B cell (primary cell): Measurements from ENCODE around the gene HAGHL. TPM values are rescaled to one million over a fixed set of nuclear protein-coding genes. Genes with fewer than 3 reads are reported as not detected.
A peak's percentile ranks its signal among the peaks of the same experiment; 100 is the strongest.

Experiments
- ATAC-seq: fragments of 200-7000 bp; cut with Tn5 transposase; one replicate; pipeline ENCODE4 v1.10.0; 2021; ENCODE audit warnings: low read depth, mild to moderate bottlenecking, moderate number of reproducible peaks, moderate library complexity
- CTCF ChIA-PET: fragments of 350-600 bp; sonication (Branson Sonifier 250); formaldehyde crosslinking; loops from one replicate; lab custom pipeline; 2021; ENCODE audit warnings: antibody characterized with exemption, inconsistent platforms; lab: Charles Lee
- POLR2A ChIA-PET: fragments of 350-600 bp; sonication (Branson Sonifier 250); formaldehyde crosslinking; loops from one replicate; lab custom pipeline; 2021; ENCODE audit warnings: antibody characterized with exemption; lab: Charles Lee
- DNase-seq: peaks from one replicate; pipeline ENCODE4 v3.0.0; 2013
- H2AFZ ChIP-seq: 2 replicates; pipeline ENCODE4 v1.6.1; 2012; ENCODE audit warnings: mild to moderate bottlenecking, low read depth, low read length; ENCODE audit not compliant: insufficient read depth, poor library complexity, severe bottlenecking
- H3K27ac ChIP-seq, 2 donors: 1 replicate in 1 of 2; 2 replicates in 1 of 2; pipeline ENCODE4 v1.5.1; 2012 to 2013; ENCODE audit warnings: low read length in 2 of 2, mild to moderate bottlenecking in 2 of 2, moderate library complexity in 1 of 2
- H3K27me3 ChIP-seq, 4 experiments: fragments of 200-600 bp in 1 of 4; sonication (generic) in 1 of 4; replicated peaks in 1 of 4; 1 replicate in 2 of 4; 2 replicates in 2 of 4; pipeline versions ENCODE4 v1.6.1 to v1.7.0; 2013 to 2016; ENCODE audit warnings: low read length in 3 of 4, mild to moderate bottlenecking in 2 of 4, mixed read lengths in 1 of 4, moderate library complexity in 1 of 4; ENCODE audit not compliant: insufficient read depth in 4 of 4, control insufficient read depth in 3 of 4; ENCODE audit errors: control extremely low read depth in 1 of 4
- H3K36me3 ChIP-seq, 2 experiments: replicated peaks in 1 of 2; 1 replicate in 1 of 2; 2 replicates in 1 of 2; pipeline versions ENCODE4 v1.6.1 to v1.7.1; 2013; ENCODE audit warnings: low read length in 1 of 2; ENCODE audit not compliant: insufficient read depth in 2 of 2, control insufficient read depth in 1 of 2; ENCODE audit errors: control extremely low read depth in 1 of 2, extremely low read depth in 1 of 2
- H3K4me1 ChIP-seq, 2 donors: fragments of 200-600 bp in 1 of 2; sonication (generic) in 1 of 2; 1 replicate in 1 of 2; 2 replicates in 1 of 2; pipeline versions ENCODE4 v1.5.1 to v1.6.1; 2013 to 2017; ENCODE audit warnings: low read length in 2 of 2; ENCODE audit not compliant: control insufficient read depth in 2 of 2, insufficient read depth in 2 of 2
- H3K4me2 ChIP-seq: replicated peaks from 2 replicates; pipeline ENCODE3; 2012; ENCODE audit warnings: mild to moderate bottlenecking, low read depth, low read length; ENCODE audit not compliant: poor library complexity, severe bottlenecking
- H3K4me3 ChIP-seq, 5 experiments: fragments of 200-600 bp in 1 of 5; sonication (generic) in 1 of 5; 1 replicate in 3 of 5; 2 replicates in 2 of 5; pipeline versions ENCODE4 v1.5.1 to v1.7.0; 2011 to 2016; ENCODE audit warnings: low read length in 4 of 5, mild to moderate bottlenecking in 4 of 5, low read depth in 2 of 5, control low read depth in 1 of 5, moderate library complexity in 1 of 5; ENCODE audit not compliant: insufficient read depth in 1 of 5; ENCODE audit errors: control extremely low read depth in 1 of 5, extremely low read depth in 1 of 5
- H3K79me2 ChIP-seq: fragments of 200-600 bp; sonication (generic); one replicate; pipeline ENCODE4 v1.6.0; 2016; ENCODE audit warnings: low read length; ENCODE audit not compliant: control insufficient read depth, insufficient read depth
- H3K9ac ChIP-seq: fragments of 200-600 bp; sonication (generic); 2 replicates; pipeline ENCODE4 v1.6.1; 2017; ENCODE audit warnings: mild to moderate bottlenecking, low read length, moderate library complexity
- H3K9me3 ChIP-seq, 3 donors: one replicate each; pipeline versions ENCODE4 v1.6.1 to v1.7.1; 2013; ENCODE audit warnings: low read length in 2 of 3; ENCODE audit not compliant: control insufficient read depth in 2 of 3, insufficient read depth in 1 of 3; ENCODE audit errors: control extremely low read depth in 1 of 3
- H4K20me1 ChIP-seq: 2 replicates; pipeline ENCODE4 v1.6.0; 2012; ENCODE audit warnings: mild to moderate bottlenecking, low read length; ENCODE audit not compliant: insufficient read depth, control insufficient read depth, poor library complexity, severe bottlenecking
- H3K27ac Mint-ChIP-seq: one replicate; pipeline ENCODE4 v1.8.0; 2021; ENCODE audit warnings: mixed read lengths
- H3K27me3 Mint-ChIP-seq: one replicate; pipeline ENCODE4 v1.8.0; 2021; ENCODE audit warnings: mixed read lengths
- H3K4me1 Mint-ChIP-seq: one replicate; pipeline ENCODE4 v1.8.0; 2021; ENCODE audit warnings: mixed read lengths
- H3K4me3 Mint-ChIP-seq: one replicate; pipeline ENCODE4 v1.8.0; 2021; ENCODE audit warnings: mixed read lengths
- H3K9me3 Mint-ChIP-seq: one replicate; pipeline ENCODE4 v1.8.0; 2022; ENCODE audit warnings: mixed read lengths; ENCODE audit not compliant: insufficient read depth
- EZH2 ChIP-seq: IDR thresholded peaks from 2 replicates; pipeline ENCODE4 v1.6.1; 2012; ENCODE audit warnings: borderline replicate concordance, low read depth, mild to moderate bottlenecking, moderate library complexity, low read length; ENCODE audit not compliant: insufficient read depth, poor library complexity, severe bottlenecking
- WGBS: methylation state at CpG from one replicate; pipeline ENCODE4 v1.1.5; 2013; ENCODE audit warnings: missing lambda C conversion rate; ENCODE audit not compliant: insufficient coverage; 5-methylcytosine and 5-hydroxymethylcytosine counted together
- intact Hi-C: fragments of 100-400 bp; cut with micrococcal nuclease; formaldehyde crosslinking; loops from one replicate; pipeline ENCODE4 v1.10.0; 2022
- polyA plus RNA-seq: library from polyadenylated mRNA; depleted of rRNA; stranded (reverse); fragments of >200 nt; gene quantifications from 2 replicates; pipeline ENCODE4 v1.2.3, GENCODE V29; 2012
- total RNA-seq, 2 donors: library from RNA; stranded (reverse); fragments of 120-200 nt in 1 of 2; gene quantifications; 1 replicate in 1 of 2; 2 replicates in 1 of 2; pipeline versions ENCODE4 v1.2.3 to v1.2.4, GENCODE V29; 2013 to 2022
- TF ChIP-seq, protein P1 (sequence below): fragments of 200-600 bp; IDR thresholded peaks from one replicate; pipeline ENCODE4 v1.8.0; 2022; ENCODE audit warnings: antibody characterized with exemption, mild to moderate bottlenecking

HAGHL gene
- total and polyA plus RNA-seq, 2 donors (not counting 1 experiment from before 2014, with no cell fraction given) = 32.3 to 87.1 TPM

DNA sequence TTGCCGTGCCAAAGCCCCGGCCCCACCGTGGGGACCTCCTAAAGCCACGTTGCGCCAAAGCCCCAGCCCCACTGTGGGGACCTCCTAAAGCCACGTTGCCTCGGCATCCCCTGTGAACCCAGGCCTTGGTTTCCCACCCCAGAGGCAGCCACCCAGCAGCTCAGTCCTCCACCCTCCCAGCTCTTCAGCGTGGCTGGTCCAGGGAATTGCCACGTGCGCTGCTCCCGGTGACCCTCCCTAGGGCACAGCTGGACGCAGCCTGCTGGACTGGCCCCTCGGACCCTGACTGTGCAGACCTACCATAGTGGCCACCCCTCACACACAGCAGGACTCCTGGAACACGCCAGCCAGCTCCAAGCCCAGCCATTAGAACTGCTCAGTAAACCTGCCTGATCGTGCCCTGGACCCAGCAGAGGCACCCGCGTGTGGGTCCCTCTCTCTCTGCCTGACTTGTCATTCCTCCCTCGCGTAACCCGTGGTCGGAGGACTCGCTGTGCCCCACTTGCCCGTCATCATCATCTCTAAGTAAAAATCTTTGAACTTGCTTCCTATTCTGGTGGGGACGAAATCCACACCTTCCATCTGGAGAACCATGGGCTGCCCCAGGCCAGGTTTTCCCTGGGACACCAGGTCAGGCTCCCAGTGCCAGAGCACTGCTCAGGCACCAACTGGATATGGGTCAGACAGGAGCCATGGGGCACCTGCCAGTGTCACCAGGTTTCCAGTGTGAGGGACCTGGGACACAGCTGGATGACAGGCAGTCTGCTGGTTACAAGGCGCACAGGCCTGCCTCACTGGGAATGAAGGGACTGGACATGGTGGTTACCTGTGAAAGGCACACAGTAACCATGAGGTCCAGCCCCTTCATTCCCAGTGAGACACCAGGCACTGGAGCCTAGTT lies 8.3 kb downstream of the HAGHL start:
- Histone ChIP-seq H3K4me2 (no peak overlapping the region), H3K4me3 (no peak overlapping the region), H3K9me3 (no peaks in the 10 kb centered on the region), H3K4me1 (peaks cover 19 to 30% of the 10 kb centered on the region in 2 donors), H3K79me2 (peaks cover 10% of the 10 kb centered on the region), H4K20me1 (peaks cover 9% of the 10 kb centered on the region), H3K36me3 (peaks cover 0 to 52% of the 10 kb centered on the region in 2 experiments), H3K9ac (no peak overlapping the region), H2AFZ (no peak overlapping the region), H3K27ac (no peak overlapping the region), H3K27me3 (no peaks in the 10 kb centered on the region)
- Mint-ChIP-seq H3K27me3 (no peaks in the 10 kb centered on the region), H3K4me3 (no peak overlapping the region), H3K27ac (peak overlapping the region; percentile 37), H3K9me3 (no peaks in the 10 kb centered on the region), H3K4me1 (peaks cover 18% of the 10 kb centered on the region)
- ATAC-seq (no peak), DNase-seq (no peak)
- WGBS = 97% methylated on average over 25 of the region's 25 CpGs
- TF ChIP-seq, protein P1, sequence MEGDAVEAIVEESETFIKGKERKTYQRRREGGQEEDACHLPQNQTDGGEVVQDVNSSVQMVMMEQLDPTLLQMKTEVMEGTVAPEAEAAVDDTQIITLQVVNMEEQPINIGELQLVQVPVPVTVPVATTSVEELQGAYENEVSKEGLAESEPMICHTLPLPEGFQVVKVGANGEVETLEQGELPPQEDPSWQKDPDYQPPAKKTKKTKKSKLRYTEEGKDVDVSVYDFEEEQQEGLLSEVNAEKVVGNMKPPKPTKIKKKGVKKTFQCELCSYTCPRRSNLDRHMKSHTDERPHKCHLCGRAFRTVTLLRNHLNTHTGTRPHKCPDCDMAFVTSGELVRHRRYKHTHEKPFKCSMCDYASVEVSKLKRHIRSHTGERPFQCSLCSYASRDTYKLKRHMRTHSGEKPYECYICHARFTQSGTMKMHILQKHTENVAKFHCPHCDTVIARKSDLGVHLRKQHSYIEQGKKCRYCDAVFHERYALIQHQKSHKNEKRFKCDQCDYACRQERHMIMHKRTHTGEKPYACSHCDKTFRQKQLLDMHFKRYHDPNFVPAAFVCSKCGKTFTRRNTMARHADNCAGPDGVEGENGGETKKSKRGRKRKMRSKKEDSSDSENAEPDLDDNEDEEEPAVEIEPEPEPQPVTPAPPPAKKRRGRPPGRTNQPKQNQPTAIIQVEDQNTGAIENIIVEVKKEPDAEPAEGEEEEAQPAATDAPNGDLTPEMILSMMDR = no peak
- no peak for TF ChIP-seq EZH2
- POLR2A ChIA-PET = interaction anchor here (1.7 kb wide), 1 partner anchor 14 kb away, joined by 5 read pairs; the partner anchor contains the start of gene ANTKMT
- CTCF ChIA-PET = no interaction called here
- intact Hi-C loops = no loop called here

DNA sequence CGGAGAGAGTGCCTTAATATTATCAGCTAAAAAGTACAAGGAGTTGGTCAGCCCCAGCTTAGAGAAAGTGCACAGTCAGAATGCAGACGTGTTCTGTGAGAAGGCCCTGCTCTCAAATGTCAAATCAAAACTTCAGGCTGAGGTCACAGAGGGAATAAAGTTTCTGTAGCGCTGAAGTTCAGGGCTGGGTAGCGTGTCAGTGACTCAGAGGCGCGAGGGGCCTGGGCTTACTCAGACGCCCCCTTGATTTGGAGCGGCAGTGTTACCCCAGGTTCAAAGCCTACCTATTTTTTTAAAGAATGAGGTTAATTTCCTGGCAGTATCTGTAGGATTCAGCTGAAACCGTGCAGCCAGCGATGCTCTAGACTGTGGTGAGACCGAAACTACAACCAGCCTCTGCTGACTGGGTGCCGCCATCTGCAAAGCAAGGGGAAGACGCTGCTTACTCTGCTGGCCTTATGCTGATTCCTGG lies 9.1 kb downstream of the HAGHL start:
- peak overlapping the region; percentile 37 for H3K27ac Mint-ChIP-seq
- intact Hi-C loops = no loop called here

More for the DNA sequence above, 9.1 kb downstream of the HAGHL start:
- Mint-ChIP-seq H3K4me1 (peaks cover 18% of the 10 kb centered on the region), H3K9me3 (no peaks in the 10 kb centered on the region), H3K27me3 (no peaks in the 10 kb centered on the region), H3K4me3 (no peak overlapping the region)
- Histone ChIP-seq H4K20me1 (peaks cover 9% of the 10 kb centered on the region), H3K4me1 (peaks cover 20 to 32% of the 10 kb centered on the region in 2 donors), H3K27me3 (no peaks in the 10 kb centered on the region), H3K4me3 (no peak overlapping the region), H3K27ac (no peak overlapping the region), H2AFZ (no peak overlapping the region), H3K4me2 (no peak overlapping the region), H3K79me2 (peaks cover 16% of the 10 kb centered on the region), H3K36me3 (peaks cover 0 to 48% of the 10 kb centered on the region in 2 experiments), H3K9ac (no peak overlapping the region), H3K9me3 (no peaks in the 10 kb centered on the region)
- TF ChIP-seq, protein P1 = no peak
- no peak for TF ChIP-seq EZH2
- 78% methylated on average over 13 of the region's 13 CpGs for WGBS
- ChIA-PET POLR2A (interaction anchor here (0.7 to 1.7 kb wide), 2 partner anchors 11 to 15 kb away, joined by 3 to 5 read pairs; partner anchors contain the start of gene ANTKMT), CTCF (interaction anchor here (0.8 kb wide), 1 partner anchor 24 kb away, joined by 3 read pairs; no protein-coding TSS in a partner anchor)
- ATAC-seq (no peak), DNase-seq (no peak)
